VCaP (cell line): ENCODE measurements around the gene PCDHGA8.

ENCODE experiments used
- H3K27ac ChIP-seq: fragments of 450-650 bp; 2 replicates; pipeline ENCODE4 v1.5.1; 2017
- CTCF ChIP-seq: fragments of 450-650 bp; conservative IDR thresholded peaks from 2 replicates; pipeline ENCODE4 v1.5.1; 2017; ENCODE audit warnings: mild to moderate bottlenecking, moderate library complexity

PCDHGA8 gene

GRCh38 chr5:141351591-141351990, 40.8 kb upstream of the PCDHGA8 start:
- no peak for TF ChIP-seq CTCF
- no peak overlapping the region for H3K27ac ChIP-seq

GRCh38 chr5:141354900-141355469, 37.4 kb upstream of the PCDHGA8 start, which contains the start of gene PCDHGA4:
Gene PCDHGA4 (plus strand): TSS chr5:141355021. CDS start chr5:141355108, 87 bp downstream.
- H3K27ac ChIP-seq = no peak within 1 kb of the TSS
- TF ChIP-seq CTCF = peak; percentile 62

GRCh38 chr5:141355641-141356040, 36.8 kb upstream of the PCDHGA8 start:
- no peak for TF ChIP-seq CTCF

GRCh38 chr5:141356133-141356532, 36.3 kb upstream of the PCDHGA8 start:
- no peak for TF ChIP-seq CTCF

More at GRCh38 chr5:141355641-141356040, 36.8 kb upstream of the PCDHGA8 start:
- no peak overlapping the region for H3K27ac ChIP-seq

GRCh38 chr5:141356950-141357349, 35.5 kb upstream of the PCDHGA8 start:
- no peak overlapping the region for H3K27ac ChIP-seq
- no peak for TF ChIP-seq CTCF

More at GRCh38 chr5:141356133-141356532, 36.3 kb upstream of the PCDHGA8 start:
- H3K27ac ChIP-seq = no peak overlapping the region

GRCh38 chr5:141359790-141360426, 32.5 kb upstream of the PCDHGA8 start, which contains the start of gene PCDHGB2:
Gene PCDHGB2 (plus strand): TSS chr5:141359994. CDS start chr5:141360136, 142 bp downstream.
- peak within 1 kb of the TSS; percentile 65 for H3K27ac ChIP-seq
- peak; percentile 79 for TF ChIP-seq CTCF

- H3K27ac ChIP-seq = peak overlapping the region; percentile 65
- no peak for TF ChIP-seq CTCF
Observed at GRCh38 chr5:141360685-141361084, 31.7 kb upstream of the PCDHGA8 start.
